Uterus (tissue), 2 donors: ENCODE data around the gene ZMYND11.

ENCODE experiments used
- POLR2A ChIP-seq, 2 donors: fragments of 450-650 bp; IDR thresholded peaks; one replicate each; pipeline ENCODE4 v1.6.1; 2016; ENCODE audit warnings: antibody characterized with exemption in 2 of 2, mild to moderate bottlenecking in 1 of 2, moderate library complexity in 1 of 2
- TF ChIP-seq, protein P1 (sequence below), 4 experiments: fragments of 200-600 bp in 2 of 4; fragments of 450-650 bp in 2 of 4; sonication (generic) in 2 of 4; IDR thresholded peaks; one replicate each; pipeline ENCODE4 v1.5.1; 2016 to 2019; ENCODE audit warnings: antibody characterized with exemption in 4 of 4, mild to moderate bottlenecking in 2 of 4, moderate library complexity in 1 of 4

DNA sequence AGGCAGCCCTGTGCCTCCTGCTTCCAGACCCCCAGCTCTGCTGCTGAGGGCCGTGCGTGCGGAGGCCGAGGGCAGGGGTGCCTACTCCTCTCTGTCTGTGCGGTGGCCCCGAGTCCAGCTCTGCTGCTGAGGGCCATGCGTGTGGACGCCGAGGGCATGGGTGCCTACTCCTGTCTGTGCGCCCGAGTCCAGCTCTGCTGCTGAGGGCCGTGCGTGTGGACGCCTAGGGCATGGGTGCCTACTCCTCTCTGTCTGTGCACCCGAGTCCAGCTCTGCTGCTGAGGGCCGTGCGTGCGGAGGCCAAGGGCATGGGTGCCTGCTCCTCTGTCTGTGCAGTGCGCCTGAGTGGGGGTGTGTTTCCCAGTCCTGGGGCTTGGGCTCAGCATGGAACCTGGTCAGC, 142.7 kb downstream of the ZMYND11 start:
- no peak for TF ChIP-seq POLR2A (IDR thresholded peaks at IDR 0.05)
- TF ChIP-seq, protein P1, sequence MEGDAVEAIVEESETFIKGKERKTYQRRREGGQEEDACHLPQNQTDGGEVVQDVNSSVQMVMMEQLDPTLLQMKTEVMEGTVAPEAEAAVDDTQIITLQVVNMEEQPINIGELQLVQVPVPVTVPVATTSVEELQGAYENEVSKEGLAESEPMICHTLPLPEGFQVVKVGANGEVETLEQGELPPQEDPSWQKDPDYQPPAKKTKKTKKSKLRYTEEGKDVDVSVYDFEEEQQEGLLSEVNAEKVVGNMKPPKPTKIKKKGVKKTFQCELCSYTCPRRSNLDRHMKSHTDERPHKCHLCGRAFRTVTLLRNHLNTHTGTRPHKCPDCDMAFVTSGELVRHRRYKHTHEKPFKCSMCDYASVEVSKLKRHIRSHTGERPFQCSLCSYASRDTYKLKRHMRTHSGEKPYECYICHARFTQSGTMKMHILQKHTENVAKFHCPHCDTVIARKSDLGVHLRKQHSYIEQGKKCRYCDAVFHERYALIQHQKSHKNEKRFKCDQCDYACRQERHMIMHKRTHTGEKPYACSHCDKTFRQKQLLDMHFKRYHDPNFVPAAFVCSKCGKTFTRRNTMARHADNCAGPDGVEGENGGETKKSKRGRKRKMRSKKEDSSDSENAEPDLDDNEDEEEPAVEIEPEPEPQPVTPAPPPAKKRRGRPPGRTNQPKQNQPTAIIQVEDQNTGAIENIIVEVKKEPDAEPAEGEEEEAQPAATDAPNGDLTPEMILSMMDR (IDR thresholded peaks at IDR 0.05): no peak
